ENCODE measurements around the gene AGBL1. TPM values are rescaled to one million over a fixed set of nuclear protein-coding genes. Genes with fewer than 3 reads are reported as not detected.

Gene AGBL1
- total RNA-seq, 1 donor from 2014 or later, result not detected

DNA sequence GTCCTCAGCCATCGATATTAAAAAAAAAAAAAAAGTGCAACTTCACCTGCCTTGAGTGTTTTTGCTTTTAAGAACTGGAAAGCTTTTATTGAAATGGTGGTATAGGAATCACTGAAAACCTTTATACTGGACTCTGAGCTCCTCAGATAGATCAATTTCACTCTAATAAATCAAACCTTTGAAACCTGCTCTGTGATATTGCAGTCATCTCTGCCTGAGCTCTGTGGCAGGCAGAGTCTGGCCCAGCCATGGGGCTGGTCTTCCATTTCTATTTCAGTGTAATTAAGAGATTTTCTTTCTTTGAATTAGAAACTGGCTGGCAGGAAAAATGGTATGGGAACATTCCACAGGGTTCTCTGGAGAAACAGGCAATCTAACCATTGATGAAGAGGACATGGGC is 762.5 kb downstream of the AGBL1 start:
- no peak overlapping the region for H3K9ac ChIP-seq (ENCODE audit: low read length)
- no peaks in the 10 kb centered on the region for H3K9me3 ChIP-seq (ENCODE audit: insufficient read depth, low read depth, low read length)
- no peaks in the 10 kb centered on the region for H4K20me1 ChIP-seq (ENCODE audit: insufficient read depth, low read length)
- Mint-ChIP-seq H3K27me3 (ENCODE audit: low read depth, unreplicated experiment) (no peaks in the 10 kb centered on the region), H3K36me3 (ENCODE audit: low read depth, unreplicated experiment) (no peaks in the 10 kb centered on the region), H3K27ac (ENCODE audit: unreplicated experiment) (no peak overlapping the region), H3K4me3 (ENCODE audit: unreplicated experiment) (no peak overlapping the region), H3K4me1 (ENCODE audit: low read depth, unreplicated experiment) (peaks cover 3% of the 10 kb centered on the region), H3K9me3 (ENCODE audit: unreplicated experiment) (peaks cover 2% of the 10 kb centered on the region)
- no peak for DNase-seq (ENCODE audit: low read depth)
- no peak overlapping the region for H3K4me2 ChIP-seq (ENCODE audit: low read length)
- no peak for FAIRE-seq
- no peaks in the 10 kb centered on the region for H3K79me2 ChIP-seq (ENCODE audit: insufficient read depth, low read length)
- peaks cover 3% of the 10 kb centered on the region for H3K4me1 ChIP-seq (ENCODE audit: insufficient read depth, low read length)
- no peak overlapping the region for H2AFZ ChIP-seq (ENCODE audit: low read depth, low read length)
- no peaks in the 10 kb centered on the region for H3K27me3 ChIP-seq (ENCODE audit: insufficient read depth, low read length)
- H3K4me3 ChIP-seq (ENCODE audit: insufficient read depth, low read depth, low read length), result no peak overlapping the region
- no peaks in the 10 kb centered on the region for H3K36me3 ChIP-seq (ENCODE audit: insufficient read depth, low read length)
- H3K27ac ChIP-seq (ENCODE audit: low read depth, low read length), result no peak overlapping the region
- TF ChIP-seq, protein P1, sequence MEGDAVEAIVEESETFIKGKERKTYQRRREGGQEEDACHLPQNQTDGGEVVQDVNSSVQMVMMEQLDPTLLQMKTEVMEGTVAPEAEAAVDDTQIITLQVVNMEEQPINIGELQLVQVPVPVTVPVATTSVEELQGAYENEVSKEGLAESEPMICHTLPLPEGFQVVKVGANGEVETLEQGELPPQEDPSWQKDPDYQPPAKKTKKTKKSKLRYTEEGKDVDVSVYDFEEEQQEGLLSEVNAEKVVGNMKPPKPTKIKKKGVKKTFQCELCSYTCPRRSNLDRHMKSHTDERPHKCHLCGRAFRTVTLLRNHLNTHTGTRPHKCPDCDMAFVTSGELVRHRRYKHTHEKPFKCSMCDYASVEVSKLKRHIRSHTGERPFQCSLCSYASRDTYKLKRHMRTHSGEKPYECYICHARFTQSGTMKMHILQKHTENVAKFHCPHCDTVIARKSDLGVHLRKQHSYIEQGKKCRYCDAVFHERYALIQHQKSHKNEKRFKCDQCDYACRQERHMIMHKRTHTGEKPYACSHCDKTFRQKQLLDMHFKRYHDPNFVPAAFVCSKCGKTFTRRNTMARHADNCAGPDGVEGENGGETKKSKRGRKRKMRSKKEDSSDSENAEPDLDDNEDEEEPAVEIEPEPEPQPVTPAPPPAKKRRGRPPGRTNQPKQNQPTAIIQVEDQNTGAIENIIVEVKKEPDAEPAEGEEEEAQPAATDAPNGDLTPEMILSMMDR (IDR thresholded peaks at IDR 0.05; ENCODE audit: insufficient read depth, low read depth, low read length), result no peak
- no peak for TF ChIP-seq EZH2 (IDR thresholded peaks at IDR 0.05; ENCODE audit: insufficient read depth, low read length)

DNA sequence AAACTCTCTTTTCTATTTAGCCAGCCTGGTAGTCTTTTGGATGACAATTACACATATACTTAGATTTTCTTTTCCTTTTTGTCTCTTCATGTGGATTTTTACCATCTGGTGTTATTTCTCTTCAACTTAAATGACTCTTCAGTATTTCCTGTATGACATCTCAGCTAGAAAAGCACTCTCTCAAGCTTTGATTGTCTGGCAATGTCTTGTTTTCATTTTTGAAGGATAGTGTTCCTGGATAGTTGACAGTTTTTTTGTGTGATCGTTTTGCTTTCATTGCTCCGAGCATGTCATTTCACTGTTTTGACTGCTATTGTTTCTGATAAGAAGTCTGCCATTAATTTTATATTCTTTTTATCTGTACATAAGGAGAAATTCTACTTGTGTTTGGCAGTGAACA is 766.4 kb downstream of the AGBL1 start:
- no peaks in the 10 kb centered on the region for H3K4me1 ChIP-seq (ENCODE audit: insufficient read depth, low read length)
- no peaks in the 10 kb centered on the region for H3K36me3 Mint-ChIP-seq (ENCODE audit: low read depth, unreplicated experiment)
- no peaks in the 10 kb centered on the region for H3K36me3 ChIP-seq (ENCODE audit: insufficient read depth, low read length)
- no peaks in the 10 kb centered on the region for H3K27me3 ChIP-seq (ENCODE audit: insufficient read depth, low read length)
- no peak overlapping the region for H3K4me3 Mint-ChIP-seq (ENCODE audit: unreplicated experiment)
- H3K27ac Mint-ChIP-seq (ENCODE audit: unreplicated experiment), result no peak overlapping the region
- H2AFZ ChIP-seq (ENCODE audit: low read depth, low read length), result no peak overlapping the region
- peaks cover 2% of the 10 kb centered on the region for H3K9me3 Mint-ChIP-seq (ENCODE audit: unreplicated experiment)
- FAIRE-seq (no peak), DNase-seq (ENCODE audit: low read depth) (no peak)
- no peak overlapping the region for H3K4me3 ChIP-seq (ENCODE audit: insufficient read depth, low read depth, low read length)
- no peaks in the 10 kb centered on the region for H4K20me1 ChIP-seq (ENCODE audit: insufficient read depth, low read length)
- H3K9me3 ChIP-seq (ENCODE audit: insufficient read depth, low read depth, low read length), result no peaks in the 10 kb centered on the region
- H3K4me2 ChIP-seq (ENCODE audit: low read length), result no peak overlapping the region
- no peaks in the 10 kb centered on the region for H3K27me3 Mint-ChIP-seq (ENCODE audit: low read depth, unreplicated experiment)
- no peak overlapping the region for H3K9ac ChIP-seq (ENCODE audit: low read length)
- no peaks in the 10 kb centered on the region for H3K79me2 ChIP-seq (ENCODE audit: insufficient read depth, low read length)
- no peak overlapping the region for H3K27ac ChIP-seq (ENCODE audit: low read depth, low read length)
- TF ChIP-seq, protein P1 (IDR thresholded peaks at IDR 0.05; ENCODE audit: insufficient read depth, low read depth, low read length), result no peak
- TF ChIP-seq EZH2 (IDR thresholded peaks at IDR 0.05; ENCODE audit: insufficient read depth, low read length), result no peak
- peaks cover 6% of the 10 kb centered on the region for H3K4me1 Mint-ChIP-seq (ENCODE audit: low read depth, unreplicated experiment)

DNA sequence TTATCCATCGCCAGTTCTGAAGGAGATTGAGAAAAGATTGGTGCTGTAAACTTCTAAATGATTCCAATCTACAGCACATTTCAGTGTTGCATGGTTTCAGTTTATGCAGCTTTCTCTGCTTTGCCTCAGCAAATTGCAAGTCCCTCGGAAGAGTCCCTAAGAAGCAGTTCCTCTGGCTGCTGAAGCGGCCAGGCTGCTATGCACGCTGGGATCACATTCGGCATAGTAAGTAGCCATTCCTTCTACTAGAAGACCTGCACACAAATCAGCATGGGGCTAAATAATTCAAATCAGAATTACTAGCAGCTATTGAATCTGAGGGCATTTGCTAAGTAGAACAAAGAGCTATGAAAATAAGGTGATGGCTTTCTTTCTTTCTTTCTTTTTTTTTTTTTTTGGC is 769.5 kb downstream of the AGBL1 start:
- H3K9me3 ChIP-seq (ENCODE audit: insufficient read depth, low read depth, low read length), result no peaks in the 10 kb centered on the region
- no peaks in the 10 kb centered on the region for H3K27me3 ChIP-seq (ENCODE audit: insufficient read depth, low read length)
- no peaks in the 10 kb centered on the region for H3K36me3 ChIP-seq (ENCODE audit: insufficient read depth, low read length)
- DNase-seq (ENCODE audit: low read depth), result no peak
- no peak overlapping the region for H3K4me3 ChIP-seq (ENCODE audit: insufficient read depth, low read depth, low read length)
- peaks cover 2% of the 10 kb centered on the region for H3K9me3 Mint-ChIP-seq (ENCODE audit: unreplicated experiment)
- H3K4me1 ChIP-seq (ENCODE audit: insufficient read depth, low read length), result no peaks in the 10 kb centered on the region
- no peak overlapping the region for H3K27ac ChIP-seq (ENCODE audit: low read depth, low read length)
- no peaks in the 10 kb centered on the region for H4K20me1 ChIP-seq (ENCODE audit: insufficient read depth, low read length)
- H3K4me1 Mint-ChIP-seq (ENCODE audit: low read depth, unreplicated experiment), result peaks cover 6% of the 10 kb centered on the region
- TF ChIP-seq, protein P1 (IDR thresholded peaks at IDR 0.05; ENCODE audit: insufficient read depth, low read depth, low read length), result no peak
- TF ChIP-seq EZH2 (IDR thresholded peaks at IDR 0.05; ENCODE audit: insufficient read depth, low read length), result no peak
- no peak overlapping the region for H3K9ac ChIP-seq (ENCODE audit: low read length)
- no peak overlapping the region for H3K4me2 ChIP-seq (ENCODE audit: low read length)
- H3K36me3 Mint-ChIP-seq (ENCODE audit: low read depth, unreplicated experiment), result no peaks in the 10 kb centered on the region
- H3K4me3 Mint-ChIP-seq (ENCODE audit: unreplicated experiment), result no peak overlapping the region
- H3K27me3 Mint-ChIP-seq (ENCODE audit: low read depth, unreplicated experiment), result peaks cover 4% of the 10 kb centered on the region
- H3K79me2 ChIP-seq (ENCODE audit: insufficient read depth, low read length), result no peaks in the 10 kb centered on the region
- H3K27ac Mint-ChIP-seq (ENCODE audit: unreplicated experiment), result no peak overlapping the region
- no peak for FAIRE-seq
- no peak overlapping the region for H2AFZ ChIP-seq (ENCODE audit: low read depth, low read length)
